NK-92 (cell line): ENCODE measurements around the gene KCNC3.
"Not testable (repeated sequence)": the region's sequence is repeated elsewhere in the genome, so short reads cannot be mapped to it uniquely, and the experiment has no call there.

Experiments
- DNase-seq: peaks from one replicate; lab custom pipeline; 2025; ENCODE audit not compliant: unreplicated experiment; lab: John Stamatoyannopoulos, UW

Gene KCNC3

GRCh38 chr19:50356691-50357177 is 27.6 kb upstream of the KCNC3 start:
- DNase-seq = no peak

- not testable (repeated sequence) for DNase-seq
Observed at GRCh38 chr19:50353487-50353880, 24.3 kb upstream of the KCNC3 start.

GRCh38 chr19:50352242-50352641 is 23.1 kb upstream of the KCNC3 start:
- no peak for DNase-seq

GRCh38 chr19:50349277-50350057 is 20.3 kb upstream of the KCNC3 start:
- no peak for DNase-seq

- not testable (repeated sequence) for DNase-seq
Observed at GRCh38 chr19:50347089-50347581, 18.0 kb upstream of the KCNC3 start.

GRCh38 chr19:50344661-50345318 is 15.6 kb upstream of the KCNC3 start:
- no peak for DNase-seq

- DNase-seq = no peak
Observed at GRCh38 chr19:50341091-50341564, 12.0 kb upstream of the KCNC3 start.

- DNase-seq = no peak
Observed at GRCh38 chr19:50340331-50340730, 11.2 kb upstream of the KCNC3 start.

- DNase-seq = not testable (repeated sequence)
Observed at GRCh38 chr19:50337031-50337430, 7.9 kb upstream of the KCNC3 start.

- DNase-seq = no peak
Observed at GRCh38 chr19:50334741-50335421, 5.7 kb upstream of the KCNC3 start.

GRCh38 chr19:50333737-50334617 is 4.8 kb upstream of the KCNC3 start:
- DNase-seq = no peak

- no peak for DNase-seq
Observed at GRCh38 chr19:50333235-50333736, 4.1 kb upstream of the KCNC3 start.

GRCh38 chr19:50332244-50333038 is 3.3 kb upstream of the KCNC3 start:
- DNase-seq = no peak

GRCh38 chr19:50331994-50332243 is 2.7 kb upstream of the KCNC3 start:
- no peak for DNase-seq

GRCh38 chr19:50331221-50331993 is 2.2 kb upstream of the KCNC3 start:
- DNase-seq = no peak

GRCh38 chr19:50330365-50331078 is 1.3 kb upstream of the KCNC3 start:
- no peak for DNase-seq

GRCh38 chr19:50329926-50330294 is 733 bp upstream of the KCNC3 start:
- DNase-seq = not testable (repeated sequence)

GRCh38 chr19:50328873-50329145 is 368 bp downstream of the KCNC3 start:
- no peak for DNase-seq
